ENCODE results near the gene PPP2R5C. TPM values are rescaled to one million over a fixed set of nuclear protein-coding genes. Genes with fewer than 3 reads are reported as not detected.

Gene PPP2R5C
- polyA plus RNA-seq, 3 donors: 61.9 to 72.5 (median 64.0) TPM

DNA sequence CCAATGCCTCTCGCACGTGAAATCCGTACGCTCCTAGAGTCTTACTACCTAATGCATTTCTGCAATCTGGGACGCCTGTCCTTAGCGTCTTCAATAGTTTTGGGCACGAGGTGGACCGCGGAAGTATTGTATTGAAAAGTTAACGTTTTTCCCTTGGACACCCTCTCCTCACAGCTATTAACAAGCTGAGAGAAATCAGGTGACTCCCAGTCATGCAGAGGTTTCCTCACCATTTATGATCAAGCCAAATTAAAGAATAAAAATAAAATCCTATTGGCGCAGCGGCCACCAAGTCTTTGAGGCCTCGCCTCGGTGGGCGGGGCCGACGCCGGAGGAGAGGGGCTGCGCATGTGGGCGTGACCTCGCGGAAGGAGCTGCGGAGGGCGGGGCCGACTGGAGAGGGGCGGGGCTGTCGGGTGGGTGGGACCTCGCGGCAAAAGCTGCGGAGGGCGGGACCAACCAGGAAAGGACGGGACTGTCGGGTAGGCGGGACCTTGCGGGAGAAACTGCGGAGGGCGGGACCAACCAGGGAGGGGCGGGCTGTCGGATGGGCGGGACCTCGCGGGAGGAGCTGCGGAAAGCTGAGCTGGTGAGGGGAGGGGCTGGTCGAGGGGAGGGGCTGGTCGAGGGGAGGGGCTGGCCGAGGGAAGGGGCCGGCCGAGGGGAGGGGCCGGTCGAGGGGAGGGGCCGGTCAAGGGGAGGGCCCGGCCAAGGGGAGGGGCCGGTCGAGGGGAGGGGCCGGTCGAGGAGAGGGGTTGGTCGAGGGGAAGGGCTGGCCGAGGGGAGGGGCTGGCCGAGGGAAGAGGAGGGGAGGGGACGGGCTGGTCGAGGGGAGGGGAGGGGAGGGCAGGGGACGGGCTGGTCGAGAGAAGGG is 1.1 kb upstream of the PPP2R5C start:
- peaks cover 40 to 61% (median 48%) of the 10 kb centered on the region in 3 donors for H3K27me3 Mint-ChIP-seq (ENCODE audit: low read depth in 3 of 3)
- intact Hi-C loops (cut with micrococcal nuclease): loop anchor here (2.0 to 10.0 kb wide), 2 partner anchors 30 to 184 kb away; no protein-coding TSS in a partner anchor
- WGBS (ENCODE audit: insufficient coverage): 2% methylated on average over 28 of the region's 63 CpGs
- Histone ChIP-seq H3K27me3 (ENCODE audit: control insufficient read depth in 2 of 2, insufficient read depth in 2 of 2, low read length in 2 of 2) (peaks cover 16 to 55% of the 10 kb centered on the region in 2 donors), H3K4me2 (replicated peaks; ENCODE audit: extremely low read depth, low read length, poor library complexity, severe bottlenecking) (peak overlapping the region; percentile 98), H3K27ac (ENCODE audit: low read depth in 1 of 2, low read length in 2 of 2) (peak overlapping the region in 1 of 2 donors; percentile 90), H3K9ac (ENCODE audit: insufficient read depth, low read length, poor library complexity, severe bottlenecking) (no peak overlapping the region), H3K9me3 (replicated peaks in 1 of 2; ENCODE audit: control insufficient read depth in 1 of 2, insufficient read depth in 1 of 2, low read length in 2 of 2) (no peaks in the 10 kb centered on the region), H3K36me3 (replicated peaks in 1 of 2; ENCODE audit: control insufficient read depth in 1 of 2, insufficient read depth in 2 of 2, low read length in 2 of 2) (peaks cover 0 to 5% of the 10 kb centered on the region in 2 donors), H3K79me2 (ENCODE audit: insufficient read depth, low read length) (no peaks in the 10 kb centered on the region), H2AFZ (ENCODE audit: insufficient read depth, low read depth, low read length, poor library complexity, severe bottlenecking) (peak overlapping the region; percentile 86), H3K4me1 (ENCODE audit: control insufficient read depth in 1 of 2, insufficient read depth in 2 of 2, low read length in 2 of 2) (peaks cover 11 to 18% of the 10 kb centered on the region in 2 donors), H3K4me3 (replicated peaks in 1 of 3; ENCODE audit: low read depth in 2 of 3, low read length in 3 of 3) (peak overlapping the region; percentile 84 to 95 (median 90)), H4K20me1 (ENCODE audit: insufficient read depth, low read length) (peaks cover 4% of the 10 kb centered on the region)
- H3K4me1 Mint-ChIP-seq: peaks cover 17% of the 10 kb centered on the region
- H3K27ac Mint-ChIP-seq: peak overlapping the region in 6 of 7 donors; percentile 50 to 84 (median 70)
- H3K36me3 Mint-ChIP-seq: peaks cover 25 to 26% of the 10 kb centered on the region in 2 donors
- H3K4me3 Mint-ChIP-seq: peak overlapping the region; percentile 64 to 69
- TF ChIP-seq, protein P1, sequence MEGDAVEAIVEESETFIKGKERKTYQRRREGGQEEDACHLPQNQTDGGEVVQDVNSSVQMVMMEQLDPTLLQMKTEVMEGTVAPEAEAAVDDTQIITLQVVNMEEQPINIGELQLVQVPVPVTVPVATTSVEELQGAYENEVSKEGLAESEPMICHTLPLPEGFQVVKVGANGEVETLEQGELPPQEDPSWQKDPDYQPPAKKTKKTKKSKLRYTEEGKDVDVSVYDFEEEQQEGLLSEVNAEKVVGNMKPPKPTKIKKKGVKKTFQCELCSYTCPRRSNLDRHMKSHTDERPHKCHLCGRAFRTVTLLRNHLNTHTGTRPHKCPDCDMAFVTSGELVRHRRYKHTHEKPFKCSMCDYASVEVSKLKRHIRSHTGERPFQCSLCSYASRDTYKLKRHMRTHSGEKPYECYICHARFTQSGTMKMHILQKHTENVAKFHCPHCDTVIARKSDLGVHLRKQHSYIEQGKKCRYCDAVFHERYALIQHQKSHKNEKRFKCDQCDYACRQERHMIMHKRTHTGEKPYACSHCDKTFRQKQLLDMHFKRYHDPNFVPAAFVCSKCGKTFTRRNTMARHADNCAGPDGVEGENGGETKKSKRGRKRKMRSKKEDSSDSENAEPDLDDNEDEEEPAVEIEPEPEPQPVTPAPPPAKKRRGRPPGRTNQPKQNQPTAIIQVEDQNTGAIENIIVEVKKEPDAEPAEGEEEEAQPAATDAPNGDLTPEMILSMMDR (IDR thresholded peaks at IDR 0.05): no peak
- DNase-seq: peak; percentile 90 to 97 (median 96)
- peaks cover 0 to 25% (median 2%) of the 10 kb centered on the region in 7 donors for H3K9me3 Mint-ChIP-seq

DNA sequence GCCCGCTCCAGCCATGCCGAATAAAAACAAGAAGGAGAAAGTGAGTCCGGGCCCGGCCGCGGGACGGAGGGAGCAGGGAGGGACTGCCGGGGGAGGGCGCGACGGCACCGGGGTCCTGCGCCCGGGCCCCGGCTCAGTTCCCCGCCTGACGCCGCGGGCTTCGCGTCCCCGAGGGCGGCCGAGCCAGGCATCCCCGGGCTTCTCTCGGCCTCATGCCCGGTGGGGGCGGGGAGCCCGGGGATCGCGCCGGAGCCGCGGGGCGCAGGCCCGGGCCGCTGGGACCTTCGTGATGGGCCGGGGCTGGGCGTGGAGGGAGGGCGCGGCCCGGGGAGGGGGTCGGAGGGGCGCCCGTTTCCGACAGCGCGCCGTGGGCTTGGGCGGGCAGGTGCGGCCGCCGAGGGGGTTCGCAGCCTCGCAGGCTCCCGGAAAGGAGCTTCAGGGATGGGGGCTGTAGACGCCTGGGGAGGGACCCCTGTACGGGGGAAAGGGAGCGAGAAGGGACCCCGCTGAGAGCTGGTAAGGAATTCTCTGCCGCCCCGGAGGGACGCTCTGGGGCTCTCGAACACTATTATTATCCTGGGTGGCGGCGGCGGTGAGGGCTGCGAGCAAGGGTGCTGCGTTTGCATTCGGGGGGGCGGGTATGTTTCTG is 496 bp downstream of the PPP2R5C start:
- no peaks in the 10 kb centered on the region for H3K79me2 ChIP-seq (ENCODE audit: insufficient read depth, low read length)
- peak overlapping the region in 1 of 2 donors; percentile 53 for H3K27ac ChIP-seq (ENCODE audit: low read depth in 1 of 2, low read length in 2 of 2)
- no peaks in the 10 kb centered on the region for H3K9me3 ChIP-seq (replicated peaks in 1 of 2; ENCODE audit: control insufficient read depth in 1 of 2, insufficient read depth in 1 of 2, low read length in 2 of 2)
- intact Hi-C loops (cut with micrococcal nuclease): loop anchor here (2.0 to 10.0 kb wide), 2 partner anchors 31 to 183 kb away; no protein-coding TSS in a partner anchor
- H3K9ac ChIP-seq (ENCODE audit: insufficient read depth, low read length, poor library complexity, severe bottlenecking): peak overlapping the region; percentile 74
- WGBS (ENCODE audit: insufficient coverage): under 1% methylated on average over 61 of the region's 72 CpGs
- peak overlapping the region; percentile 90 for H3K4me2 ChIP-seq (replicated peaks; ENCODE audit: extremely low read depth, low read length, poor library complexity, severe bottlenecking)
- peaks cover 8% of the 10 kb centered on the region for H4K20me1 ChIP-seq (ENCODE audit: insufficient read depth, low read length)
- no peak for DNase-seq
- H3K4me1 Mint-ChIP-seq: peaks cover 17% of the 10 kb centered on the region
- peak overlapping the region in 6 of 7 donors; percentile 35 to 89 (median 80) for H3K27ac Mint-ChIP-seq
- TF ChIP-seq, protein P1 (IDR thresholded peaks at IDR 0.05): no peak
- peak overlapping the region; percentile 90 to 92 for H3K4me3 Mint-ChIP-seq
- H2AFZ ChIP-seq (ENCODE audit: insufficient read depth, low read depth, low read length, poor library complexity, severe bottlenecking): peak overlapping the region; percentile 71
- peaks cover 42 to 58% (median 52%) of the 10 kb centered on the region in 3 donors for H3K27me3 Mint-ChIP-seq (ENCODE audit: low read depth in 3 of 3)
- H3K36me3 ChIP-seq (replicated peaks in 1 of 2; ENCODE audit: control insufficient read depth in 1 of 2, insufficient read depth in 2 of 2, low read length in 2 of 2): peaks cover 0 to 5% of the 10 kb centered on the region in 2 donors
- H3K4me3 ChIP-seq (replicated peaks in 1 of 3; ENCODE audit: low read depth in 2 of 3, low read length in 3 of 3): peak overlapping the region; percentile 42 to 81 (median 50)
- H3K9me3 Mint-ChIP-seq: peaks cover 0 to 26% (median 2%) of the 10 kb centered on the region in 7 donors
- peaks cover 11 to 18% of the 10 kb centered on the region in 2 donors for H3K4me1 ChIP-seq (ENCODE audit: control insufficient read depth in 1 of 2, insufficient read depth in 2 of 2, low read length in 2 of 2)
- peaks cover 38% of the 10 kb centered on the region in 2 donors for H3K36me3 Mint-ChIP-seq
- peaks cover 16 to 57% of the 10 kb centered on the region in 2 donors for H3K27me3 ChIP-seq (ENCODE audit: control insufficient read depth in 2 of 2, insufficient read depth in 2 of 2, low read length in 2 of 2)

All from CD14-positive monocyte (primary cell).